ENCODE results near the gene ADM2. TPM values are rescaled to one million over a fixed set of nuclear protein-coding genes. Genes with fewer than 3 reads are reported as not detected.

ADM2 gene
- total RNA-seq, 1 experiment from 2014 or later, result 11.9 TPM

- Mint-ChIP-seq H3K27ac (no peak overlapping the region), H3K4me3 (no peak overlapping the region), H3K9me3 (no peaks in the 10 kb centered on the region), H3K36me3 (ENCODE audit: insufficient read depth in 1 of 3, low read depth in 3 of 3) (peaks cover 0 to 3% (median 0%) of the 10 kb centered on the region in 3 experiments; a peak in 2 of 7 replicates), H3K27me3 (ENCODE audit: low read depth) (no peaks in the 10 kb centered on the region), H3K4me1 (peaks cover 9 to 12% of the 10 kb centered on the region in 2 experiments)
- no peak for TF ChIP-seq CTCF (conservative IDR thresholded peaks at IDR 0.05)
- Histone ChIP-seq H2BK5ac (ENCODE audit: insufficient read length, low read length) (no peak overlapping the region), H4K5ac (ENCODE audit: insufficient read length, low read depth, low read length) (no peak overlapping the region), H3K14ac (ENCODE audit: insufficient read depth, low read length) (no peak overlapping the region), H3K56ac (ENCODE audit: insufficient read length, low read depth, low read length) (no peak overlapping the region), H3K4me1 (ENCODE audit: insufficient read depth, low read length) (no peaks in the 10 kb centered on the region), H3K79me1 (ENCODE audit: insufficient read depth, low read depth, low read length, poor library complexity, severe bottlenecking) (peaks cover 7% of the 10 kb centered on the region), H4K91ac (ENCODE audit: insufficient read length, low read depth, low read length) (no peak overlapping the region), H3K4ac (ENCODE audit: low read depth, low read length) (no peak overlapping the region), H3K9ac (ENCODE audit: extremely low read depth, insufficient read length, low read length) (no peak overlapping the region), H4K20me1 (ENCODE audit: control insufficient read depth, insufficient read depth, insufficient read length) (no peaks in the 10 kb centered on the region), H2BK20ac (ENCODE audit: low read depth, low read length, poor library complexity, severe bottlenecking) (no peak overlapping the region), H3T11ph (ENCODE audit: low read length) (no peak overlapping the region), H4K8ac (replicated peaks; ENCODE audit: insufficient read length, low read depth, low read length) (no peak overlapping the region), H2AK5ac (ENCODE audit: insufficient read length, low read length) (no peak overlapping the region), H2BK12ac (ENCODE audit: insufficient read length, low read depth, low read length) (no peak overlapping the region), H2AFZ (ENCODE audit: low read length) (no peak overlapping the region), H3K4me2 (ENCODE audit: insufficient read depth, insufficient read length, low read length) (no peak overlapping the region), H3K23me2 (ENCODE audit: insufficient read length, low read depth, low read length, poor library complexity, severe bottlenecking) (peaks cover 12% of the 10 kb centered on the region), H3K27me3 (ENCODE audit: insufficient read depth, low read length) (no peaks in the 10 kb centered on the region), H3K9me3 (ENCODE audit: control insufficient read depth, low read depth, low read length) (no peaks in the 10 kb centered on the region), H3K27ac (ENCODE audit: insufficient read length, low read depth, low read length) (no peak overlapping the region), H2BK120ac (ENCODE audit: low read depth, low read length, poor library complexity, severe bottlenecking) (no peak overlapping the region), H3K23ac (ENCODE audit: insufficient read length, low read depth, low read length) (no peak overlapping the region), H3K18ac (ENCODE audit: insufficient read length, low read depth, low read length) (no peak overlapping the region), H3K79me2 (ENCODE audit: insufficient read depth, low read length) (peaks cover 9% of the 10 kb centered on the region; the same call in 1 of the 2 replicates), H2BK15ac (ENCODE audit: low read depth, low read length) (no peak overlapping the region)
- no CpG with 5 or more reads among the region's 44 CpGs for WGBS (ENCODE audit: extremely low coverage, insufficient read length, low lambda C conversion rate)
- peak; percentile 23 for DNase-seq
These were observed 23.2 kb downstream of the ADM2 start for GRCh38 chr22:50504369-50505211.
